HG03159 (cell line): ENCODE data around the gene EIF4G3.
"Not testable (repeated sequence)": the region's sequence is repeated elsewhere in the genome, so short reads cannot be mapped to it uniquely, and the experiment has no call there.

ENCODE experiments used
- ATAC-seq: cut with Tn5 transposase; IDR thresholded peaks from one replicate; pipeline ENCODE4 v1.9.1; 2021; ENCODE audit warnings: mild to moderate bottlenecking, moderate library complexity; ENCODE audit not compliant: unreplicated experiment

The EIF4G3 gene

GRCh38 chr1:21084111-21084810, 92.4 kb downstream of the EIF4G3 start:
- no peak for ATAC-seq

- ATAC-seq: no peak
Measured at GRCh38 chr1:21082073-21082472, 94.6 kb downstream of the EIF4G3 start.

DNA sequence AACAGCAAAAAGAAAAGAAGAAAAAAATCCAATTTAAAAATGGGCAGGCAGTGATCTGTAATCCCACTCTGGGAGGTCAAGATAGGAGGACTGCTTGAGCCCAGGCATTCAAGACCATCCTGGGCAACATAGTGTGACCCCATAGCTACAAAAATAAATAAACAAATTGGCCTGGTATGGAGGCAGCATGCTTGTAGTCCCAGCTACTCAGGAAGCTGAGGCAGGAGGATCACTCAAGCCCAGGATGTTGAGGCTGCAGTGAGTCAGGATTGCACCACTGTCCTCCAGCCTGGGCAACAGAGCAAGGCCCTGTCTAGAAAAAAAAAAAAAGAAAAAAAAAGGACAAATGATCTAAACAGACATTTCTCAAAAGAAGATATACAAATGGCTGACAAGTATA, 99.6 kb downstream of the EIF4G3 start:
- ATAC-seq: no peak

- no peak for ATAC-seq
Measured at GRCh38 chr1:21072721-21073120, 104.0 kb downstream of the EIF4G3 start.

DNA sequence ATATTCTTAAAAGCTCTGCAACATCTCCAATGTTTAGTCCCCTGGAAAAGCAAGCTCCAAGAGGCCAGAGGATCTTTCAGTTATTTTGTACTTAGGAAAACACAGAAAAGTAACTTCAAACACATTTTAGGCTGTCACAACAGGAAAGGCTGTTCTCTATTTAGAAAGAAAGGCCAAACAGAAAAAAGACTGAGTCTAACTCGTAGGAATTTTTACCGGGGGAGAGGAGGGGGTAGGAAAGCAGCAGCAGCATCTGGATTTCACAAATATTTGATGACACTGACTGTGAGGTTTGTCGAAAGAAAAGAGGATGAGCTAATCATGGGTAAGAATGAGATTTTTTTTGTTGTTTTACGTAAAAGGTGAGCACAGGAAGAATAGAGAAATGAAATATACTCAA, 107.1 kb downstream of the EIF4G3 start:
- ATAC-seq: no peak

GRCh38 chr1:21068937-21069336, 107.8 kb downstream of the EIF4G3 start:
- no peak for ATAC-seq

GRCh38 chr1:21067551-21068227, 109.0 kb downstream of the EIF4G3 start:
- ATAC-seq: no peak

DNA sequence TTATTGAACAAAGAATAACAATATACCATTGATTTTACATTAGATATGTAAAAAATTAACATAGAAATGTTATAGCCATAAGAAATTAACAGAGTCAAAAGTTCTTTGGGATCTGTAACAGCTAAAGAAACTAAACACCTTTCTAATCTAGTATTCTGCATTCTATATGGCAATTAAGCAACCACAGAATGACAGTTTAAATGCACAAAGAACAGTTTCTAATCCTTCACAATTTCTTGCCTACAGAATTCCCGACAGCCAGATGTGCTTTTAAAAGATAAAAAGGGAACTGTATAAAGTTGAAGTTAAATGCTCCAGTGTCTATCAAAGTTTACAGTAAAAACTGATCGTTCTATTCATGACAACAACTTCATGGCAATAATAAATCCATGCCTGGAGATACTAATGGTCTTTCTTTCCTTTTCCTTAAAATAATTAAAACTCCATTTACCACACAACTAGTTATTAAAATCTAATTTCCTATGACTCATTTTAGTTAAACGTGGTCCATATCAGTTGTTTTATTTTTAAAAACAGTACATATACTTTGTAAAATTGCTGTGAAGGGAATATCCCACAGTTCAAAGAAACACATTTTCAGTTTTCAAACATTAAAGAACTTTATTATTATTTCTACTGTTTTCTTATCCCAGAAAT, 110.2 kb downstream of the EIF4G3 start:
- no peak for ATAC-seq

DNA sequence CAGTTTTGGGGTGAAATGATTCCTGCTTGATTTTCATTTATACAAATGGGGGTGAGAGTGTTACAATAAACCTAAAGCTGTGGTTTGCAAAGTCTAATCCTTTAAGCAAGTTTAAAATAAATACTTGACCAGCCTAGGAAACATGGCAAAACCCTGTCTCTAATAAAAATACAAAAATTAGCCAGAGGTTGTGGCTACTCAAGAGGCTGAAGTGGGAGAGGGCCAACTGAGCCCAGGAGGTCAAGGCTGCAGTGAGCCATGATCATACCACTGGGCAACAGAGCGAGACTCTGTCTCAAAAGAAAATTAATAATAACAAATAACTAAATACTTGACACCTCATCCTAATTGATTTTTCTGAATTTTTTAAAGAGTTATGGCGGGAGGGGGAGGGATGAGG, 110.8 kb downstream of the EIF4G3 start:
- no peak for ATAC-seq

- no peak for ATAC-seq
Measured at GRCh38 chr1:21064057-21064456, 112.6 kb downstream of the EIF4G3 start.

GRCh38 chr1:21060523-21060922, 116.2 kb downstream of the EIF4G3 start:
- ATAC-seq: no peak

DNA sequence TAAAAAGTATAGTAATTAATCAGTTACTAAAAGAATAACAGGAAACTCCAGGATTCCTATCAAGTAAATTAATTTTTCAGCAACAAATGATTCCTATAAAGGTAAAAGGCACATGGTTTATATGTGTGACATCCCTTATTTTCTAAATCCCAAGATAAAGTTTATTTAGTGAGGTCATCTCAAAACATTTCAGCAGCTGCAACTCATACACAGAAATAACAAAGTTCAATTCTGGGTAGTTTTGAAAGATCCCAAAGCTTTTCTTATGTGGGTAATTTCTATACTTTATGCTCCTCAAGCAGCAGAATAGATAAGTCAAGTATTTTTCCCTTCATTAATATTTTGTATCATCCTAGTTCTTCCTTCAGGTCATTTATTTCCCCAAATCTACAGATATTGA, 117.7 kb downstream of the EIF4G3 start:
- no peak for ATAC-seq

DNA sequence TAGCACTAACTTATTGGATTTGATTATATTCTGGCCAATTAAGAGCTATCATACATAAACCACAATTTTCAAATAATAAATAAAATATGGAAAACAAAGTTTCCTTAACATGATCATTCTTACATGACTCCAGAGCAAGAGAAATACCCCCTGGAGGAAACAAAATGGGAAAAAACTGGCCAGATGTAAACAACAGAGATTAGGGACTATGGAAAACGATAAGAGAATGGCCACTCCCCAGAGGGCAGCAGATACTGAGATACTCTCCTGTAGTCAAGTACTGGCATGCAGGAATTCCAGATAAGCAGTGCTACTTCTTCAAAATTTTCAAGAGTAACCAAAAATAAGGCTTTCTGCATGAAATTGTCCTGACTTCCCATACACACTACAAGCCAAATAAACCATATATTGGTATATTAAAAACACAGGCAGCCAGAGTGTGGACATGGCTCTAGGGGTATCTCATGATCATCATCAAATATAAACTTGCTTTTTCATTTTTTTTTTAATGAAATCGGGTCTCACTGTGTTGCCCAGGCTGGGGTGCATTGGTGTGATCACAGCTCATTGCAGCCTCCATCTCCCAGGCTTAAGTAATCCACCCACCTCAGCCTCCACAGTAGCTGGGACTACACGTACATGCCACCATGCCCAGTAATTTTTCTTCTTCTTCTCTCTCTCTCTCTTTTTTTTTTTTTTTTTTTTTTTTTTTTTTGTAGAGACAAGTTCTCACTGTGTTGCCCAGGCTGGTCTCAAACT, 118.5 kb downstream of the EIF4G3 start:
- ATAC-seq: no peak

DNA sequence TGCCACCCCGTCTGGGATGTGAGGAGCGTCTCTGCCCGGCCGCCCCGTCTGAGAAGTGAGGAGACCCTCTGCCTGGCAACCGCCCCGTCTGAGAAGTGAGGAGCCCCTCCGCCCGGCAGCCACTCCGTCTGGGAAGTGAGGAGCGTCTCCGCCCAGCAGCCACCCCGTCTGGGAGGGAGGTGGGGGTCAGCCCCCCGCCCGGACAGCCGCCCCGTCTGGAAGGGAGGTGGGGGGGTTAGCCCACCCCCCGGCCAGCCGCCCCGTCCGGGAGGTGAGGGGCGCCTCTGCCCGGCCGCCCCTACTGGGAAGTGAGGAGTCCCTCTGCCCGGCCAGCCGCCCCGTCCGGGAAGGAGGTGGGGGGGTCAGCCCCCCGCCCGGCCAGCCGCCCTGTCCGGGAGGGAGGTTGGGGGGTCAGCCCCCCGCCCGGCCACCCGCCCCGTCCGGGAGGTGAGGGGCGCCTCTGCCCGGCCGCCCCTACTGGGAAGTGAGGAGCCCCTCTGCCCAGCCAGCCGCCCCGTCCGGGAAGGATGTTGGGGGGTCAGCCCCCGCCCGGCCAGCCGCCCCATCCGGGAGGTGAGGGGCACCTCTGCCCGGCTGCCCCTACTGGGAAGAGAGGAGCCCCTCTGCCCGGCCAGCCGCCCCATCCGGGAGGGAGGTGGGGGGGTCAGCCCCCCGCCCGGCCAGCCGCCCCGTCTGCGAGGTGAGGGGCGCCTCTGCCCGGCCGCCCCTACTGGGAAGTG, 123.3 kb downstream of the EIF4G3 start:
- ATAC-seq: not testable (repeated sequence)

DNA sequence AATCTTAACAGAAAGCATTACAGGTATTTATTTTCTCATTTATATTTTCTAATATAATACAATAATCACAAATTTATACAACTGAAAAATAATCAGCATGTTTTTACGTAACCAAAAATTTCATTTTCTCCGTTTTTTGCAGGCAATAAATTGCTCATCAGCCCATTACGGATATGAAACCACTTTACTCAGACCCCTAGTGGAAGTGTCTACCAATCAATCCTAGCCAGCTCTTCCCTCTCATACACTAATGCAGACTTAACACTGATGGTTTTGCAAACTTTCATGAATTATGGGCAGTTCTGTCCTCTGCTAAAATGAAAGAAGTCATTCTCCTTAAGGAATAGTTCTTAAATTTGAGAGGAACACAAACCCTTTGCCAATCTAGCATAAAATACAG, 124.7 kb downstream of the EIF4G3 start:
- ATAC-seq: no peak

DNA sequence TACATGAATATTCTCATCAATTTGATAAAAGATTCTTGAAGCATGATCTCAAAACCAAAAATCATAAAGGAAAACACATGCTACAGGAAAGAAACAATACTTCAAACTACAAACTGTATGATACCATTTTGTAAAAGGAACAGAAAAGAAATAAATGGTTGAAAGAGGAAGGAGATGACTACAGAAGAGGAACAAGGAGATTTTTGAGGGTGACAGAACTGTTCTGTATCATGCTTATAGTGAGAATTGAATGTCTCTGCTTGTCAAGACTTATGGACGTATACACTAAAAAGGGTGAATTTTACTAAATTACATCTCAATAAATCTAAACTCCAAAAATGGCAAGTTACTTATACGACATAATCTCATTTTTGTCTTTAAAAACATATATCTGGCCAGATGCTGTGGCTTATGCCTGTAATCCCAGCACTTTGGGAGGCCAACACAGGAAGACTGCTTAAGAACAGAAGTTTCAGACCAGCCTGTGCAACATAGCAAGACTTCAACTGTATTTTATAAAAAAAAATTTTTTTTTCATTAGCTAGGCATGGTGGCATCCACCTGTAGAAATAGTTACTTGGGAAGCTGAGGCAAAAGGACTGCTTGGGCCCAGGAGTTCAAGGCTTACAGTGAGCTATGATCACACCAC, 125.4 kb downstream of the EIF4G3 start:
- ATAC-seq: no peak

- ATAC-seq: no peak
Measured at GRCh38 chr1:21050031-21050430, 126.7 kb downstream of the EIF4G3 start.

DNA sequence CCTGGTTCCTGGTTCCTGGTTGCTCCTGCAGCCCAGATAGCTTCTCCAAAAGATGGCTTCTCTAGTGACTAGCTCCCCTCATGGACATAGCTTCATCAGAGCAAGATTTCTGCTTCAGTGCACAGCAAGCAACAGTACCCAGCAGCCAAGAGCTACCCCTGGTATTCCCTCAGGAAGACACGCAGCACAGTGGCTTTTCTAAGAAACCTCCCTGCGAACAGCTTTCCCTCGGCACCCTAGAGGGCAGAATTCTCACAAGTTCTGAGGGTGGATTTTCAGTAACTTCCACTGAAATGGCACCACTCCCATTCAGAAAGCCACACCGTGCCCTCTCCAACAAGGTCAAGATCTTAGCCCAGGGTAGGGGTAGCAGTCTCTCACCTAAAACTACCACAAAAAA, 128.2 kb downstream of the EIF4G3 start:
- ATAC-seq: no peak

- no peak for ATAC-seq
Measured at GRCh38 chr1:21046132-21046531, 130.6 kb downstream of the EIF4G3 start.

DNA sequence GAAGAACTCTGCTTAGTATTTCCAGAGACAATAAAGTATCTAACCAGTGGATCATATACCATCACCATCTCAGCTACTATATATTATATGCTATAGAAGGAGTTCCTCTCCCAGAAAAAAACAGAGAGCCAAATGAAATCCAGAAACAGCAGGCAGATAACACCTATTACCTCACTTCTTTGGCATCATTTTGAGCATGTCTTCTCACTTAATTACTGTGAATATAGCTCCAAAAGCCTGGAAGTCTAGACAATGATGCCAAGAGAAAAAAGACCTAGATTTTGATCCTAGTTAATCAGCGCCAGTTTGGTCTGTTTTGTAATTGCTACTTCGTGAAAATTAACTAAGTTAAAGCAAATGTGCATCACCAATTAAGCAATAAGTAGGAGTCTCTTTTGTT, 131.3 kb downstream of the EIF4G3 start:
- ATAC-seq: no peak
